Tibial nerve (tissue), 3 donors: ENCODE measurements around the gene CAB39.

ENCODE experiments used
- POLR2A ChIP-seq, 2 donors: fragments of 450-650 bp; IDR thresholded peaks; one replicate each; pipeline ENCODE4 v1.6.1; 2017; ENCODE audit warnings: antibody characterized with exemption in 2 of 2, mild to moderate bottlenecking in 2 of 2, moderate library complexity in 2 of 2
- TF ChIP-seq, protein P1 (sequence below), 5 experiments: fragments of 200-600 bp in 3 of 5; fragments of 450-650 bp in 2 of 5; sonication (generic) in 3 of 5; IDR thresholded peaks; one replicate each; pipeline ENCODE4 v1.5.1; 2016 to 2019; ENCODE audit warnings: antibody characterized with exemption in 5 of 5, mild to moderate bottlenecking in 3 of 5, moderate library complexity in 2 of 5

DNA sequence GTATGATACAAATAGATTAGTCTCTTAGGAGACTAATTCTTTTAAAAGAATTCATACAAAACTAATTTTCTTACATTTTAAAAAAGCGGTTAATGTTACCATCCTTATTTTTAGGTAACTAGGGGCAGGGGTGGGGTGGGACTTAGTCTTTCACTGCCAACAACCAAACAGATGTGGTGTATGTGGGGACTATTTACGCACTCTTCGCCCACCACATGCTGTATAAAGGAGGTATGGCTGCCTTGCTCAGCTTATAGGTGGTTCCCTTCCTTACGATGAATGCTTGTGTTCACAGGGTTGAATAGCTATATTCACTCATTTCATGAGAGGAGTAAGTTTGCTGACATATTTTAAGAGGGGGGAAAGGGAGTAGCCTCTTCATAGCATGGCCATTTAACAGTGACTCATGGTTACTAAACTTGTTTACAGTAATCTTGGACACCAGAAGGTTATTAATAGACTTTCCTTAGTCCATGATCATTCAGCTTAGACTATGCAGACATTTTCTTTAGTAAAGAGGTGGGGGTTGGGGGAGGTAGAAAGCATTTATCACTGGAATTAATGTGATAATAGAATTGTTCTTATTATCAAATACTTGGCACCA lies 61.8 kb downstream of the CAB39 start:
- no peak for TF ChIP-seq POLR2A (IDR thresholded peaks at IDR 0.05)
- TF ChIP-seq, protein P1, sequence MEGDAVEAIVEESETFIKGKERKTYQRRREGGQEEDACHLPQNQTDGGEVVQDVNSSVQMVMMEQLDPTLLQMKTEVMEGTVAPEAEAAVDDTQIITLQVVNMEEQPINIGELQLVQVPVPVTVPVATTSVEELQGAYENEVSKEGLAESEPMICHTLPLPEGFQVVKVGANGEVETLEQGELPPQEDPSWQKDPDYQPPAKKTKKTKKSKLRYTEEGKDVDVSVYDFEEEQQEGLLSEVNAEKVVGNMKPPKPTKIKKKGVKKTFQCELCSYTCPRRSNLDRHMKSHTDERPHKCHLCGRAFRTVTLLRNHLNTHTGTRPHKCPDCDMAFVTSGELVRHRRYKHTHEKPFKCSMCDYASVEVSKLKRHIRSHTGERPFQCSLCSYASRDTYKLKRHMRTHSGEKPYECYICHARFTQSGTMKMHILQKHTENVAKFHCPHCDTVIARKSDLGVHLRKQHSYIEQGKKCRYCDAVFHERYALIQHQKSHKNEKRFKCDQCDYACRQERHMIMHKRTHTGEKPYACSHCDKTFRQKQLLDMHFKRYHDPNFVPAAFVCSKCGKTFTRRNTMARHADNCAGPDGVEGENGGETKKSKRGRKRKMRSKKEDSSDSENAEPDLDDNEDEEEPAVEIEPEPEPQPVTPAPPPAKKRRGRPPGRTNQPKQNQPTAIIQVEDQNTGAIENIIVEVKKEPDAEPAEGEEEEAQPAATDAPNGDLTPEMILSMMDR (IDR thresholded peaks at IDR 0.05) = no peak
